H9 (cell line): Measurements from ENCODE around the gene PDIA6. TPM values are rescaled to one million over a fixed set of nuclear protein-coding genes. Genes with fewer than 3 reads are reported as not detected.

Experiments
- DNase-seq: peaks from one replicate; pipeline ENCODE4 v3.0.0-alpha.2; 2017
- H2AFZ ChIP-seq: one replicate; pipeline ENCODE4 v1.6.1; 2013; ENCODE audit warnings: mild to moderate bottlenecking, low read length, control low read depth, moderate library complexity
- H2AK5ac ChIP-seq: 2 replicates; pipeline ENCODE4 v1.6.1; 2013; ENCODE audit warnings: low read length, control low read depth, mixed read lengths; ENCODE audit not compliant: insufficient read length
- H2BK120ac ChIP-seq: one replicate; pipeline ENCODE4 v1.6.1; 2013; ENCODE audit warnings: low read depth, mild to moderate bottlenecking, low read length, control low read depth, inconsistent platforms; ENCODE audit not compliant: poor library complexity, severe bottlenecking
- H2BK12ac ChIP-seq: 2 replicates; pipeline ENCODE4 v1.6.1; 2013; ENCODE audit warnings: low read length, control low read depth, mixed read lengths, low read depth; ENCODE audit not compliant: insufficient read length
- H2BK15ac ChIP-seq: 2 replicates; pipeline ENCODE4 v1.6.1; 2013; ENCODE audit warnings: low read depth, low read length, control low read depth
- H2BK20ac ChIP-seq: one replicate; pipeline ENCODE4 v1.6.1; 2013; ENCODE audit warnings: low read depth, mild to moderate bottlenecking, low read length, control low read depth, inconsistent platforms; ENCODE audit not compliant: poor library complexity, severe bottlenecking
- H2BK5ac ChIP-seq: 2 replicates; pipeline ENCODE4 v1.6.1; 2013; ENCODE audit warnings: low read length, control low read depth, mixed read lengths; ENCODE audit not compliant: insufficient read length
- H3K14ac ChIP-seq: 2 replicates; pipeline ENCODE4 v1.6.1; 2013; ENCODE audit warnings: low read length, control low read depth; ENCODE audit not compliant: insufficient read depth
- H3K18ac ChIP-seq: 2 replicates; pipeline ENCODE4 v1.6.1; 2013; ENCODE audit warnings: low read depth, mild to moderate bottlenecking, mixed read lengths, low read length, control low read depth; ENCODE audit not compliant: insufficient read length
- H3K23ac ChIP-seq: 2 replicates; pipeline ENCODE4 v1.6.1; 2013; ENCODE audit warnings: low read length, control low read depth, mixed read lengths, low read depth; ENCODE audit not compliant: insufficient read length
- H3K23me2 ChIP-seq: 2 replicates; pipeline ENCODE4 v1.6.1; 2013; ENCODE audit warnings: low read depth, mild to moderate bottlenecking, mixed read lengths, low read length, control low read depth; ENCODE audit not compliant: insufficient read length, poor library complexity, severe bottlenecking
- H3K27ac ChIP-seq: 2 replicates; pipeline ENCODE4 v1.5.1; 2013; ENCODE audit warnings: low read length, control low read depth, mixed read lengths, low read depth; ENCODE audit not compliant: insufficient read length
- H3K27me3 ChIP-seq: 2 replicates; pipeline ENCODE4 v1.6.1; 2013; ENCODE audit warnings: low read length, control low read depth, inconsistent platforms; ENCODE audit not compliant: insufficient read depth
- H3K4ac ChIP-seq: 2 replicates; pipeline ENCODE4 v1.6.1; 2013; ENCODE audit warnings: low read depth, mild to moderate bottlenecking, control low read depth, inconsistent platforms, low read length, moderate library complexity
- H3K4me1 ChIP-seq: 2 replicates; pipeline ENCODE4 v1.6.1; 2013; ENCODE audit warnings: low read length, control low read depth, inconsistent platforms; ENCODE audit not compliant: insufficient read depth
- H3K4me2 ChIP-seq: 2 replicates; pipeline ENCODE4 v1.6.1; 2013; ENCODE audit warnings: low read length, control low read depth, mixed read lengths; ENCODE audit not compliant: insufficient read length, insufficient read depth
- H3K56ac ChIP-seq: 2 replicates; pipeline ENCODE4 v1.6.1; 2013; ENCODE audit warnings: low read depth, mild to moderate bottlenecking, mixed read lengths, low read length, control low read depth; ENCODE audit not compliant: insufficient read length
- H3K79me1 ChIP-seq: 2 replicates; pipeline ENCODE4 v1.6.1; 2013; ENCODE audit warnings: low read depth, mild to moderate bottlenecking, moderate library complexity, low read length, control low read depth, inconsistent platforms; ENCODE audit not compliant: insufficient read depth, poor library complexity, severe bottlenecking
- H3K79me2 ChIP-seq: 2 replicates; pipeline ENCODE4 v1.6.1; 2013; ENCODE audit warnings: low read length, control low read depth, inconsistent platforms; ENCODE audit not compliant: insufficient read depth
- H3K9ac ChIP-seq: 2 replicates; pipeline ENCODE4 v1.6.1; 2013; ENCODE audit warnings: low read length, control low read depth, mixed read lengths; ENCODE audit not compliant: insufficient read length; ENCODE audit errors: extremely low read depth
- H3K9me3 ChIP-seq: one replicate; pipeline ENCODE4 v1.6.1; 2013; ENCODE audit warnings: low read depth, low read length, inconsistent platforms; ENCODE audit not compliant: control insufficient read depth
- H3T11ph ChIP-seq: one replicate; pipeline ENCODE4 v1.6.1; 2013; ENCODE audit warnings: mild to moderate bottlenecking, low read length, control low read depth, inconsistent platforms
- H4K20me1 ChIP-seq: one replicate; pipeline ENCODE4 v1.6.1; 2013; ENCODE audit not compliant: control insufficient read depth, insufficient read length, insufficient read depth
- H4K5ac ChIP-seq: 2 replicates; pipeline ENCODE4 v1.6.1; 2013; ENCODE audit warnings: low read depth, mild to moderate bottlenecking, mixed read lengths, low read length, control low read depth; ENCODE audit not compliant: insufficient read length
- H4K8ac ChIP-seq: replicated peaks from 2 replicates; pipeline ENCODE4 v1.6.1; 2013; ENCODE audit warnings: low read length, control low read depth, mixed read lengths, low read depth; ENCODE audit not compliant: insufficient read length
- H4K91ac ChIP-seq: 2 replicates; pipeline ENCODE4 v1.6.1; 2013; ENCODE audit warnings: low read depth, mild to moderate bottlenecking, moderate library complexity, mixed read lengths, low read length, control low read depth; ENCODE audit not compliant: insufficient read length
- H3K27ac Mint-ChIP-seq, 3 experiments: 2 replicates in 2 of 3; 3 replicates in 1 of 3; pipeline ENCODE4 v1.8.0; 2020 to 2021; ENCODE audit warnings: mixed read lengths in 3 of 3, mild to moderate bottlenecking in 1 of 3, moderate library complexity in 1 of 3
- H3K27me3 Mint-ChIP-seq: 2 replicates; pipeline ENCODE4 v1.8.0; 2021; ENCODE audit warnings: low read depth, mild to moderate bottlenecking, moderate library complexity, mixed read lengths
- H3K36me3 Mint-ChIP-seq, 3 experiments: 2 replicates in 2 of 3; 3 replicates in 1 of 3; pipeline ENCODE4 v1.8.0; 2020 to 2021; ENCODE audit warnings: low read depth in 3 of 3, mixed read lengths in 3 of 3; ENCODE audit not compliant: insufficient read depth in 1 of 3
- H3K4me1 Mint-ChIP-seq, 2 experiments: 2 replicates each; pipeline ENCODE4 v1.8.0; 2020; ENCODE audit warnings: mixed read lengths in 2 of 2
- H3K4me3 Mint-ChIP-seq, 2 experiments: 2 replicates in 1 of 2; 3 replicates in 1 of 2; pipeline ENCODE4 v1.8.0; 2020 to 2021; ENCODE audit warnings: mild to moderate bottlenecking in 2 of 2, mixed read lengths in 2 of 2, moderate library complexity in 1 of 2
- H3K9me3 Mint-ChIP-seq, 2 experiments: 2 replicates in 1 of 2; 3 replicates in 1 of 2; pipeline ENCODE4 v1.8.0; 2020; ENCODE audit warnings: mild to moderate bottlenecking in 2 of 2, mixed read lengths in 2 of 2, moderate library complexity in 1 of 2
- WGBS: extraction: QIAGEN DNeasy Blood & Tissue Kit; methylation state at CpG from one replicate; pipeline ENCODE4 v1.1.7; 2013; ENCODE audit warnings: missing lambda C conversion rate, low lambda C conversion rate, mixed read lengths; ENCODE audit not compliant: insufficient read length; ENCODE audit errors: extremely low coverage; 5-methylcytosine and 5-hydroxymethylcytosine counted together
- total RNA-seq: library from RNA; stranded (reverse); gene quantifications from 2 replicates; pipeline ENCODE4 v1.2.1, GENCODE V29; 2021
- TF ChIP-seq, protein P1 (sequence below): fragments of 200-600 bp; sonication (generic); conservative IDR thresholded peaks from 3 replicates; pipeline ENCODE4 v1.8.0; 2021; ENCODE audit warnings: antibody characterized with exemption, mild to moderate bottlenecking

PDIA6 gene
- total RNA-seq, 1 experiment from 2014 or later, result 301 TPM

DNA sequence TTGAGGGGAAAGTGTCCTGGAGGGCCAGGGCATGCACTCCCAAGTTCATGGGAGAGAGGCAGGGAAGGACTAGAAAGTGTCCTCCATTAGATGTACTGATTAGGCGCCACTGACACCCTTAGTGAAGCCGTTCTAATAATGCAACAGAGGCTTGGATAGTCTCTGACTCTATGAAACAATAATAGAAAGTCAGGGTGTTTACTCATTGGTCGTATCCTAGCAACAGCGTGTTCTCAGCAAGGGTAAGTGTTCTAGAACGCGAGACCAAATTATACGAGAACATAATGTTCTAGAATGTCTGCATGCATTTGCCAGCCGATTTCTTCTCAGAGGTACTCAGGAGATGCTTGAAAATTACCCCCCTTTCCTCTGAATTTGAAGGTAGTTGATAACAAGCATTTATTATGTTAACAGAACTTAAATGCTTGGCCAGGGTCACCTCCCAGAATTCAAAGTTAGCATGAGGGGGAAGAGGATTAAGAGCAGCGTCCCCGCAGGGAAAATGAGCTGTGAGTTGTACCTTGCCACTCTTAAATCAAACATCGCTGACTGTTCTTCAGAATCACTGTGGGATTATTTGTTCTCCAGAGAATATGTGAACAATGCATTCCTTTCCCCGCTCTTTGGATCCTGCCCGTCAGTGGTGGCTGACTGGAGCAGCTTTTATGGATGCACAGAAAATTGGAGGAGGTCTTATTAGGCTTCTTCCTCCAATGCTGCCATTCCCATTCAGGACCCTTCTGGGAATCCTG lies 33.7 kb upstream of the PDIA6 start:
- Histone ChIP-seq H4K8ac (no peak overlapping the region), H2BK120ac (no peak overlapping the region), H3K23ac (no peak overlapping the region), H3K79me2 (no peaks in the 10 kb centered on the region), H3K9me3 (no peaks in the 10 kb centered on the region), H2BK12ac (no peak overlapping the region), H2BK20ac (no peak overlapping the region), H3K4me1 (peaks cover 3% of the 10 kb centered on the region; the same call in 1 of the 2 replicates), H3K79me1 (no peaks in the 10 kb centered on the region), H3T11ph (no peak overlapping the region), H3K27me3 (no peaks in the 10 kb centered on the region), H2AFZ (no peak overlapping the region), H3K14ac (no peak overlapping the region; the same call in 1 of the 2 replicates), H3K56ac (no peak overlapping the region), H3K9ac (no peak overlapping the region), H3K18ac (peak overlapping the region; percentile 4), H3K23me2 (no peaks in the 10 kb centered on the region), H4K20me1 (no peaks in the 10 kb centered on the region), H4K5ac (no peak overlapping the region), H4K91ac (peak overlapping the region; percentile 0), H3K4ac (no peak overlapping the region), H2BK15ac (no peak overlapping the region), H2AK5ac (no peak overlapping the region), H3K27ac (no peak overlapping the region), H2BK5ac (no peak overlapping the region), H3K4me2 (no peak overlapping the region)
- Mint-ChIP-seq H3K4me1 (peaks cover 22% of the 10 kb centered on the region in 2 experiments), H3K27ac (no peak overlapping the region), H3K27me3 (peaks cover 6% of the 10 kb centered on the region; the same call in 1 of the 2 replicates), H3K4me3 (no peak overlapping the region), H3K9me3 (peaks cover 11 to 12% of the 10 kb centered on the region in 2 experiments), H3K36me3 (peaks cover 0 to 8% (median 3%) of the 10 kb centered on the region in 3 experiments; a peak in 4 of 7 replicates)
- no peak for DNase-seq
- WGBS, result no CpG with 5 or more reads among the region's 13 CpGs
- TF ChIP-seq, protein P1, sequence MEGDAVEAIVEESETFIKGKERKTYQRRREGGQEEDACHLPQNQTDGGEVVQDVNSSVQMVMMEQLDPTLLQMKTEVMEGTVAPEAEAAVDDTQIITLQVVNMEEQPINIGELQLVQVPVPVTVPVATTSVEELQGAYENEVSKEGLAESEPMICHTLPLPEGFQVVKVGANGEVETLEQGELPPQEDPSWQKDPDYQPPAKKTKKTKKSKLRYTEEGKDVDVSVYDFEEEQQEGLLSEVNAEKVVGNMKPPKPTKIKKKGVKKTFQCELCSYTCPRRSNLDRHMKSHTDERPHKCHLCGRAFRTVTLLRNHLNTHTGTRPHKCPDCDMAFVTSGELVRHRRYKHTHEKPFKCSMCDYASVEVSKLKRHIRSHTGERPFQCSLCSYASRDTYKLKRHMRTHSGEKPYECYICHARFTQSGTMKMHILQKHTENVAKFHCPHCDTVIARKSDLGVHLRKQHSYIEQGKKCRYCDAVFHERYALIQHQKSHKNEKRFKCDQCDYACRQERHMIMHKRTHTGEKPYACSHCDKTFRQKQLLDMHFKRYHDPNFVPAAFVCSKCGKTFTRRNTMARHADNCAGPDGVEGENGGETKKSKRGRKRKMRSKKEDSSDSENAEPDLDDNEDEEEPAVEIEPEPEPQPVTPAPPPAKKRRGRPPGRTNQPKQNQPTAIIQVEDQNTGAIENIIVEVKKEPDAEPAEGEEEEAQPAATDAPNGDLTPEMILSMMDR, result no peak
